GM18868 (cell line): ENCODE measurements around the gene ARL8B.
"Not testable (repeated sequence)": the region's sequence is repeated elsewhere in the genome, so short reads cannot be mapped to it uniquely, and the experiment has no call there.

Experiments used
- ATAC-seq: cut with Tn5 transposase; IDR thresholded peaks from one replicate; pipeline ENCODE4 v1.9.1; 2021; ENCODE audit warnings: mild to moderate bottlenecking, moderate library complexity; ENCODE audit not compliant: unreplicated experiment

Gene ARL8B

GRCh38 chr3:5106933-5107334 is 15.2 kb upstream of the ARL8B start:
- not testable (repeated sequence) for ATAC-seq

- ATAC-seq: no peak
Observed at GRCh38 chr3:5110337-5110736, 11.8 kb upstream of the ARL8B start.

- ATAC-seq: no peak
Observed at GRCh38 chr3:5112043-5112442, 10.0 kb upstream of the ARL8B start.

- not testable (repeated sequence) for ATAC-seq
Observed at GRCh38 chr3:5113726-5114125, 8.4 kb upstream of the ARL8B start.

- peak; percentile 83 for ATAC-seq
Observed at GRCh38 chr3:5115506-5116162, 6.5 kb upstream of the ARL8B start.

GRCh38 chr3:5116538-5116937 is 5.6 kb upstream of the ARL8B start:
- no peak for ATAC-seq

- no peak for ATAC-seq
Observed at GRCh38 chr3:5120446-5120845, 1.6 kb upstream of the ARL8B start.

- peak; percentile 15 for ATAC-seq
Observed at GRCh38 chr3:5122741-5123706, 932 bp downstream of the ARL8B start.

- ATAC-seq: no peak
Observed at GRCh38 chr3:5123937-5124336, 1.8 kb downstream of the ARL8B start.

GRCh38 chr3:5126586-5126985 is 4.5 kb downstream of the ARL8B start:
- ATAC-seq: no peak

GRCh38 chr3:5128849-5129248 is 6.8 kb downstream of the ARL8B start:
- ATAC-seq: no peak

- ATAC-seq: no peak
Observed at GRCh38 chr3:5133239-5134018, 11.3 kb downstream of the ARL8B start.

GRCh38 chr3:5134019-5134391 is 11.9 kb downstream of the ARL8B start:
- ATAC-seq: no peak

- ATAC-seq: no peak
Observed at GRCh38 chr3:5134499-5134898, 12.4 kb downstream of the ARL8B start.

GRCh38 chr3:5136211-5136918 is 14.3 kb downstream of the ARL8B start:
- peak; percentile 64 for ATAC-seq

GRCh38 chr3:5136919-5137429 is 14.9 kb downstream of the ARL8B start:
- ATAC-seq: peak; percentile 32

GRCh38 chr3:5138214-5138981 is 16.3 kb downstream of the ARL8B start:
- no peak for ATAC-seq

- peak; percentile 68 for ATAC-seq
Observed at GRCh38 chr3:5140230-5140621, 18.1 kb downstream of the ARL8B start.

GRCh38 chr3:5140839-5141238 is 18.7 kb downstream of the ARL8B start:
- ATAC-seq: no peak

GRCh38 chr3:5141760-5142159 is 19.7 kb downstream of the ARL8B start:
- no peak for ATAC-seq
